Measurements from ENCODE around the gene SELENOO. TPM values are rescaled to one million over a fixed set of nuclear protein-coding genes. Genes with fewer than 3 reads are reported as not detected.
A peak's percentile ranks its signal among the peaks of the same experiment; 100 is the strongest.

The SELENOO gene
- total RNA-seq, 1 experiment from 2014 or later = 32.8 TPM

GRCh38 chr22:50261615-50262459 is 61.0 kb downstream of the SELENOO start, which contains the start of gene MAPK12:
Gene MAPK12 (minus strand): TSS chr22:50261683. CDS start chr22:50261509, 174 bp downstream.
- Histone ChIP-seq H4K20me1 (ENCODE audit: low read length) (no peaks in the 10 kb centered on the region), H3K9me3 (ENCODE audit: low read length) (no peaks in the 10 kb centered on the region), H3K4me1 (ENCODE audit: insufficient read depth, low read length) (peaks cover 10% of the 10 kb centered on the region), H3K79me2 (ENCODE audit: low read length) (peaks cover 10% of the 10 kb centered on the region), H3K27me3 (ENCODE audit: low read length) (no peaks in the 10 kb centered on the region), H3K4me2 (ENCODE audit: low read length) (peak within 1 kb of the TSS; percentile 90), H2AFZ (ENCODE audit: low read length) (peak within 1 kb of the TSS; percentile 71), H3K4me3 (ENCODE audit: low read length) (peak within 1 kb of the TSS; percentile 79), H3K36me3 (ENCODE audit: low read depth, low read length) (no peaks in the 10 kb centered on the region), H3K9me2 (replicated peaks; ENCODE audit: low read length) (no peaks in the 10 kb centered on the region), H3K9ac (ENCODE audit: low read length) (peak within 1 kb of the TSS; percentile 71), H3F3A (ENCODE audit: low read length, unreplicated experiment) (no peaks in the 10 kb centered on the region), H3K27ac (ENCODE audit: low read length) (no peak within 1 kb of the TSS)
- no TSS peak for BruUV-seq (replicated peaks)
- DNase-seq (peak; percentile 28), ATAC-seq (peak; percentile 29)
- POLR2A ChIA-PET (ENCODE audit: unreplicated experiment) = no interaction called here
- CTCF ChIA-PET = no interaction called here
- intact Hi-C loops (cut with micrococcal nuclease) = no loop called here
- TF ChIP-seq EZH2phosphoT487 (IDR thresholded peaks at IDR 0.05; ENCODE audit: borderline replicate concordance, low read length) (no peak), EZH2 (IDR thresholded peaks at IDR 0.05; ENCODE audit: low read length, unreplicated experiment) (no peak), CTCF (conservative IDR thresholded peaks at IDR 0.05; ENCODE audit: low read depth, low read length) (no peak)

DNA sequence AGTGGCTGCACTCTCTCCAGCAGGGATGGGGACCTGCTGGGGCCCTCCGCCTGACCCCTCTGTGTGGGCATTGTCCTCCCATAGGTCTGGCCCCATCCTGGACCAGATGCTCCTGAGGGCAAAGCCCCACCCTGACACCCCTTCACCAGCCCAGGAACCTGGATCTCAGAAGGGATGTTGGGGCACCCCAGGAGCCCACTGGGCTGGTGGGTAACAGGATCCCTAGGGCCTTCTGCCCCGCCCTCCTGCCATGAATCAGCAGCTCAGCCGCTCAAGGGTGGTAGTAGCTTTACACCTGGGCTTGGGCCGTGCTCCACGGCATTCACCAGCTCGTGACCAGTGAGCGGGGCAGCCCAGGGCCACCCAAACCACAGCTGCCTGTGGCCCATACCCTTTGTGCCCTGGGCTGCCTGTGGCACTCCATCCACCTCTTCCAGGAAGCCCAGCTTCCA is 61.7 kb downstream of the SELENOO start:
- H3K9me2 ChIP-seq (replicated peaks; ENCODE audit: low read length) = no peaks in the 10 kb centered on the region
- no peaks in the 10 kb centered on the region for H3K27me3 ChIP-seq (ENCODE audit: low read length)
- no peak overlapping the region for H3K4me3 ChIP-seq (ENCODE audit: low read length)
- H3K9ac ChIP-seq (ENCODE audit: low read length) = no peak overlapping the region
- TF ChIP-seq CTCF (conservative IDR thresholded peaks at IDR 0.05; ENCODE audit: low read depth, low read length) = no peak
- no peak for TF ChIP-seq EZH2 (IDR thresholded peaks at IDR 0.05; ENCODE audit: low read length, unreplicated experiment)
- TF ChIP-seq EZH2phosphoT487 (IDR thresholded peaks at IDR 0.05; ENCODE audit: borderline replicate concordance, low read length) = no peak
- no peaks in the 10 kb centered on the region for H3K36me3 ChIP-seq (ENCODE audit: low read depth, low read length)
- POLR2A ChIA-PET (ENCODE audit: unreplicated experiment) = no interaction called here
- H3K9me3 ChIP-seq (ENCODE audit: low read length) = no peaks in the 10 kb centered on the region
- CTCF ChIA-PET = no interaction called here
- H3K4me2 ChIP-seq (ENCODE audit: low read length) = peak overlapping the region; percentile 41; the same call in 1 of the 2 replicates
- ATAC-seq (peak; percentile 38), DNase-seq (peak; percentile 43)
- intact Hi-C loops (cut with micrococcal nuclease) = no loop called here
- no peak overlapping the region for H2AFZ ChIP-seq (ENCODE audit: low read length)
- peaks cover 10% of the 10 kb centered on the region for H3K79me2 ChIP-seq (ENCODE audit: low read length)
- H3K4me1 ChIP-seq (ENCODE audit: insufficient read depth, low read length) = peaks cover 10% of the 10 kb centered on the region
- H4K20me1 ChIP-seq (ENCODE audit: low read length) = no peaks in the 10 kb centered on the region
- no peaks in the 10 kb centered on the region for H3F3A ChIP-seq (ENCODE audit: low read length, unreplicated experiment)
- no peak overlapping the region for H3K27ac ChIP-seq (ENCODE audit: low read length)
- BruUV-seq (replicated peaks) = no TSS peak

Measured in PC-3 (cell line).